ENCODE results near the gene MPPED2. TPM values are rescaled to one million over a fixed set of nuclear protein-coding genes. Genes with fewer than 3 reads are reported as not detected.

MPPED2 gene
- total and polyA plus RNA-seq, 2 of the 13 experiments (the other 11 are each of a cell fraction or from before 2014, with no cell fraction given): not detected

GRCh38 chr11:30545507-30545906 is 40.6 kb downstream of the MPPED2 start (continued):
- TF ChIP-seq NR2F6 (IDR thresholded peaks at IDR 0.05) (peak; percentile 11; the same call in 1 of the 2 replicates), NR2F6 (CRISPR knock-in tag; IDR thresholded peaks at IDR 0.05) (no peak), HES4 (CRISPR knock-in tag; IDR thresholded peaks at IDR 0.05; ENCODE audit: borderline replicate concordance) (no peak), ZC3H13 (CRISPR knock-in tag; IDR thresholded peaks at IDR 0.05) (no peak), PRDM10 (CRISPR knock-in tag; IDR thresholded peaks at IDR 0.05; ENCODE audit: low read depth) (no peak), HNF4A (CRISPR knock-in tag; IDR thresholded peaks at IDR 0.05) (peak; percentile 63), SETDB1 (CRISPR knock-in tag; IDR thresholded peaks at IDR 0.05; ENCODE audit: borderline replicate concordance) (no peak), PATZ1 (CRISPR knock-in tag; IDR thresholded peaks at IDR 0.05) (no peak), GMEB2 (CRISPR knock-in tag; IDR thresholded peaks at IDR 0.05; ENCODE audit: low read depth) (no peak), SNAPC5 (CRISPR knock-in tag; IDR thresholded peaks at IDR 0.05; ENCODE audit: borderline replicate concordance) (no peak), ZBTB49 (CRISPR knock-in tag; IDR thresholded peaks at IDR 0.05; ENCODE audit: borderline replicate concordance) (no peak), HNF4G (IDR thresholded peaks at IDR 0.05; ENCODE audit: borderline replicate concordance, low read depth, low read length) (peak; percentile 63), HNF4G (CRISPR knock-in tag; IDR thresholded peaks at IDR 0.05; ENCODE audit: borderline replicate concordance, low read depth) (no peak), ZSCAN29 (CRISPR knock-in tag; conservative IDR thresholded peaks at IDR 0.05) (no peak), AGO2 (optimal IDR thresholded peaks at IDR 0.05; ENCODE audit: low read depth, low read length) (no peak), ZNF563 (CRISPR knock-in tag; IDR thresholded peaks at IDR 0.05) (no peak), NFYC (CRISPR knock-in tag; IDR thresholded peaks at IDR 0.05) (no peak), CCDC6 (CRISPR knock-in tag; IDR thresholded peaks at IDR 0.05) (no peak), MTA3 (CRISPR knock-in tag; IDR thresholded peaks at IDR 0.05) (no peak), KLF9 (CRISPR knock-in tag; IDR thresholded peaks at IDR 0.05; ENCODE audit: low read depth) (no peak), SRSF4 (IDR thresholded peaks at IDR 0.05; ENCODE audit: low read depth, low read length, poor library complexity, severe bottlenecking) (no peak), RBAK (CRISPR knock-in tag; IDR thresholded peaks at IDR 0.05) (no peak), ZNF766 (CRISPR knock-in tag; IDR thresholded peaks at IDR 0.05; ENCODE audit: borderline replicate concordance) (no peak)
